Naive thymus-derived CD4-positive, alpha-beta T cell (primary cell): ENCODE measurements around the gene SNX9. TPM values are rescaled to one million over a fixed set of nuclear protein-coding genes. Genes with fewer than 3 reads are reported as not detected.
A peak's percentile ranks its signal among the peaks of the same experiment; 100 is the strongest.
"Not testable (repeated sequence)": the region's sequence is repeated elsewhere in the genome, so short reads cannot be mapped to it uniquely, and the experiment has no call there.

Source experiments
- ATAC-seq: fragments of 150-1000 bp; cut with Tn5 transposase; 2 replicates; pipeline ENCODE4 v1.10.0; 2021; ENCODE audit warnings: mild to moderate bottlenecking, moderate library complexity
- CTCF ChIA-PET: fragments of 350-600 bp; sonication (Branson Sonifier 250); formaldehyde crosslinking; loops from one replicate; lab custom pipeline; 2021; ENCODE audit warnings: antibody characterized with exemption; lab: Charles Lee
- POLR2A ChIA-PET: fragments of 350-600 bp; sonication (Branson Sonifier 250); formaldehyde crosslinking; loops from one replicate; lab custom pipeline; 2021; ENCODE audit warnings: antibody characterized with exemption, inconsistent platforms; lab: Charles Lee
- DNase-seq, 9 donors: peaks; one replicate each; pipeline versions ENCODE4 v3.0.0 to v3.0.0-alpha.2; 2020 to 2022; ENCODE audit warnings: mixed read lengths in 1 of 9
- H3K27ac ChIP-seq: one replicate; pipeline ENCODE4 v1.7.0; 2013; ENCODE audit warnings: mild to moderate bottlenecking, low read depth, low read length, moderate library complexity
- H3K27me3 ChIP-seq, 2 donors: one replicate each; pipeline ENCODE4 v1.7.0; 2013; ENCODE audit warnings: low read length in 2 of 2, mild to moderate bottlenecking in 2 of 2, moderate library complexity in 2 of 2; ENCODE audit not compliant: control insufficient read depth in 2 of 2, insufficient read depth in 2 of 2
- H3K36me3 ChIP-seq, 3 experiments: 1 replicate in 2 of 3; 2 replicates in 1 of 3; pipeline ENCODE4 v1.7.0; 2013; ENCODE audit warnings: low read length in 3 of 3, mild to moderate bottlenecking in 3 of 3, moderate library complexity in 1 of 3; ENCODE audit not compliant: insufficient read depth in 3 of 3, control insufficient read depth in 2 of 3
- H3K4me1 ChIP-seq, 2 donors: one replicate each; pipeline ENCODE4 v1.7.0; 2013; ENCODE audit warnings: low read length in 2 of 2, mild to moderate bottlenecking in 2 of 2, moderate library complexity in 1 of 2; ENCODE audit not compliant: control insufficient read depth in 2 of 2, insufficient read depth in 2 of 2
- H3K4me3 ChIP-seq: 2 replicates; pipeline ENCODE4 v1.7.0; 2013; ENCODE audit warnings: mild to moderate bottlenecking, low read length
- H3K9me3 ChIP-seq, 3 experiments: 1 replicate in 2 of 3; 2 replicates in 1 of 3; pipeline ENCODE4 v1.7.0; 2013; ENCODE audit warnings: low read length in 3 of 3; ENCODE audit not compliant: control insufficient read depth in 2 of 3
- H3K27ac Mint-ChIP-seq, 9 donors: one replicate each; pipeline ENCODE4 v1.8.0; 2020 to 2022; ENCODE audit warnings: mixed read lengths in 9 of 9, mild to moderate bottlenecking in 8 of 9, moderate library complexity in 5 of 9, inconsistent platforms in 2 of 9
- H3K27me3 Mint-ChIP-seq, 5 donors: one replicate each; pipeline ENCODE4 v1.8.0; 2021 to 2022; ENCODE audit warnings: mixed read lengths in 5 of 5, mild to moderate bottlenecking in 1 of 5
- H3K36me3 Mint-ChIP-seq, 5 donors: one replicate each; pipeline ENCODE4 v1.8.0; 2020 to 2022; ENCODE audit warnings: mixed read lengths in 5 of 5, mild to moderate bottlenecking in 3 of 5, inconsistent platforms in 1 of 5
- H3K4me1 Mint-ChIP-seq, 7 donors: one replicate each; pipeline ENCODE4 v1.8.0; 2020 to 2022; ENCODE audit warnings: mixed read lengths in 7 of 7, mild to moderate bottlenecking in 3 of 7, inconsistent platforms in 1 of 7
- H3K4me3 Mint-ChIP-seq, 10 donors: one replicate each; pipeline ENCODE4 v1.8.0; 2020 to 2022; ENCODE audit warnings: mild to moderate bottlenecking in 10 of 10, mixed read lengths in 10 of 10, moderate library complexity in 6 of 10, inconsistent platforms in 2 of 10
- H3K9me3 Mint-ChIP-seq, 11 donors: one replicate each; pipeline ENCODE4 v1.8.0; 2020 to 2022; ENCODE audit warnings: mixed read lengths in 11 of 11, mild to moderate bottlenecking in 4 of 11, inconsistent platforms in 1 of 11, moderate library complexity in 1 of 11
- intact Hi-C, 2 donors: fragments of 100-400 bp; cut with micrococcal nuclease; formaldehyde crosslinking; loops; one replicate each; pipeline ENCODE4 v1.15.1; 2023
- polyA plus RNA-seq, 2 donors: library from polyadenylated mRNA; unstranded; fragments of 300-500 nt; fragmentation: Illumina TruSeq; gene quantifications; one replicate each; pipeline ENCODE4 v1.2.3, GENCODE V29; 2021
- total RNA-seq, 6 experiments: library from RNA in 5 of 6; stranded (reverse) in 5 of 6; gene quantifications; 1 replicate in 5 of 6; 2 replicates in 1 of 6; pipeline ENCODE4 v1.2.3 and lab custom pipeline; 2021 to 2026

SNX9 gene
- total and polyA plus RNA-seq, 7 experiments from 2014 or later, result 13.4 to 51.5 (median 36.4) TPM

- H3K27ac Mint-ChIP-seq, result peak overlapping the region in 2 of 9 donors; percentile 26 to 40
- DNase-seq (no peak), ATAC-seq (no peak)
- Histone ChIP-seq H3K9me3 (peaks cover 0 to 26% (median 0%) of the 10 kb centered on the region in 3 experiments), H3K27ac (no peak overlapping the region), H3K4me3 (no peak overlapping the region), H3K4me1 (peaks cover 0 to 19% of the 10 kb centered on the region in 2 donors), H3K36me3 (no peaks in the 10 kb centered on the region), H3K27me3 (peaks cover 0 to 7% of the 10 kb centered on the region in 2 donors)
- POLR2A ChIA-PET, result interaction anchor here (0.7 kb wide), 1 partner anchor 314 kb away, joined by 3 read pairs; the partner anchor contains the start of genes GTF2H5 and SERAC1
- H3K9me3 Mint-ChIP-seq, result peaks cover 0 to 52% (median 18%) of the 10 kb centered on the region in 11 donors
- H3K4me1 Mint-ChIP-seq, result peaks cover 16 to 82% (median 60%) of the 10 kb centered on the region in 7 donors
- CTCF ChIA-PET, result no interaction called here
- H3K36me3 Mint-ChIP-seq, result peaks cover 10 to 35% (median 29%) of the 10 kb centered on the region in 5 donors
- H3K4me3 Mint-ChIP-seq, result no peak overlapping the region
- intact Hi-C loops, result no loop called here
- H3K27me3 Mint-ChIP-seq, result peaks cover 0 to 10% (median 0%) of the 10 kb centered on the region in 5 donors
These were observed 31.0 kb downstream of the SNX9 start for GRCh38 chr6:157853902-157854502.

- Mint-ChIP-seq H3K27me3 (peaks cover 0 to 21% (median 0%) of the 10 kb centered on the region in 5 donors), H3K36me3 (peaks cover 7 to 26% (median 18%) of the 10 kb centered on the region in 5 donors), H3K9me3 (peaks cover 0 to 40% (median 18%) of the 10 kb centered on the region in 11 donors), H3K27ac (peak overlapping the region in 3 of 9 donors; percentile 24 to 43 (median 26)), H3K4me1 (peaks cover 14 to 82% (median 60%) of the 10 kb centered on the region in 7 donors), H3K4me3 (peak overlapping the region in 6 of 10 donors; percentile 4 to 61 (median 22))
- no peak for ATAC-seq
- CTCF ChIA-PET, result no interaction called here
- POLR2A ChIA-PET, result no interaction called here
- intact Hi-C loops, result no loop called here
- no peak overlapping the region for H3K4me3 ChIP-seq
- H3K4me1 ChIP-seq, result peaks cover 5 to 23% of the 10 kb centered on the region in 2 donors
- no peak overlapping the region for H3K27ac ChIP-seq
- DNase-seq, result no peak
- H3K27me3 ChIP-seq, result peaks cover 0 to 4% of the 10 kb centered on the region in 2 donors
- no peaks in the 10 kb centered on the region for H3K36me3 ChIP-seq
- H3K9me3 ChIP-seq, result peaks cover 0 to 26% (median 0%) of the 10 kb centered on the region in 3 experiments
These were observed 32.3 kb downstream of the SNX9 start for GRCh38 chr6:157855325-157855724.

GRCh38 chr6:157855804-157856203 is 32.8 kb downstream of the SNX9 start:
- intact Hi-C loops, H3K4me3 ChIP-seq, DNase-seq, CTCF ChIA-PET, H3K27ac ChIP-seq, H3K27me3 ChIP-seq, ATAC-seq, H3K36me3 ChIP-seq: not testable (repeated sequence)
- peak overlapping the region in 3 of 9 donors; percentile 24 to 43 (median 26) for H3K27ac Mint-ChIP-seq
- POLR2A ChIA-PET, result interaction anchor here (0.6 to 1.3 kb wide), 2 partner anchors 48 to 111 kb away, joined by 3 to 6 read pairs; no protein-coding TSS in a partner anchor
- Histone ChIP-seq H3K9me3 (peaks cover 0 to 26% (median 0%) of the 10 kb centered on the region in 3 experiments), H3K4me1 (peaks cover 5 to 27% of the 10 kb centered on the region in 2 donors)
- H3K4me1 Mint-ChIP-seq, result peaks cover 18 to 84% (median 64%) of the 10 kb centered on the region in 7 donors
- H3K27me3 Mint-ChIP-seq, result peaks cover 0 to 25% (median 0%) of the 10 kb centered on the region in 5 donors
- peak overlapping the region in 4 of 10 donors; percentile 4 to 61 (median 20) for H3K4me3 Mint-ChIP-seq
- peaks cover 0 to 40% (median 18%) of the 10 kb centered on the region in 11 donors for H3K9me3 Mint-ChIP-seq
- H3K36me3 Mint-ChIP-seq, result peaks cover 7 to 26% (median 17%) of the 10 kb centered on the region in 5 donors

- H3K27me3 Mint-ChIP-seq, result peaks cover 0 to 45% (median 0%) of the 10 kb centered on the region in 5 donors
- H3K27ac ChIP-seq, POLR2A ChIA-PET, CTCF ChIA-PET, H3K36me3 ChIP-seq, intact Hi-C loops, DNase-seq, H3K4me3 ChIP-seq, H3K9me3 ChIP-seq, ATAC-seq, H3K27me3 ChIP-seq: not testable (repeated sequence)
- H3K36me3 Mint-ChIP-seq, result peaks cover 0 to 13% (median 9%) of the 10 kb centered on the region in 5 donors
- H3K4me1 Mint-ChIP-seq, result peaks cover 23 to 100% (median 83%) of the 10 kb centered on the region in 7 donors
- peak overlapping the region in 5 of 10 donors; percentile 13 to 67 (median 52) for H3K4me3 Mint-ChIP-seq
- peaks cover 0 to 15% (median 4%) of the 10 kb centered on the region in 11 donors for H3K9me3 Mint-ChIP-seq
- peak overlapping the region in 6 of 9 donors; percentile 14 to 77 (median 56) for H3K27ac Mint-ChIP-seq
- peaks cover 5 to 28% of the 10 kb centered on the region in 2 donors for H3K4me1 ChIP-seq
These were observed 35.6 kb downstream of the SNX9 start for GRCh38 chr6:157858664-157859063.

- peaks cover 0 to 4% (median under 1%) of the 10 kb centered on the region in 11 donors for H3K9me3 Mint-ChIP-seq
- peaks cover 0 to 11% (median 10%) of the 10 kb centered on the region in 5 donors for H3K36me3 Mint-ChIP-seq
- peaks cover 23 to 97% (median 80%) of the 10 kb centered on the region in 7 donors for H3K4me1 Mint-ChIP-seq
- ATAC-seq, result no peak
- ChIA-PET CTCF (no interaction called here), POLR2A (interaction anchor here (0.7 kb wide), 1 partner anchor 25 kb away, joined by 3 read pairs; no protein-coding TSS in a partner anchor)
- Histone ChIP-seq H3K27me3 (peaks cover 0 to 4% of the 10 kb centered on the region in 2 donors), H3K27ac (no peak overlapping the region), H3K9me3 (no peaks in the 10 kb centered on the region), H3K36me3 (no peaks in the 10 kb centered on the region), H3K4me3 (no peak overlapping the region), H3K4me1 (peaks cover 5 to 28% of the 10 kb centered on the region in 2 donors)
- no peak for DNase-seq
- intact Hi-C loops, result loop anchor here (1.0 to 2.0 kb wide), 2 partner anchors 19 to 96 kb away; no protein-coding TSS in a partner anchor
- H3K4me3 Mint-ChIP-seq, result peak overlapping the region; percentile 9 to 83 (median 62)
- H3K27me3 Mint-ChIP-seq, result peaks cover 0 to 45% (median 0%) of the 10 kb centered on the region in 5 donors
- peak overlapping the region in 8 of 9 donors; percentile 14 to 74 (median 66) for H3K27ac Mint-ChIP-seq
These were observed 36.9 kb downstream of the SNX9 start for GRCh38 chr6:157859775-157860504.

GRCh38 chr6:157860505-157860991 is 37.5 kb downstream of the SNX9 start:
- DNase-seq, result peak in 7 of 9 donors; percentile 55 to 85 (median 72)
- H3K27ac Mint-ChIP-seq, result peak overlapping the region in 8 of 9 donors; percentile 9 to 74 (median 66)
- intact Hi-C loops, result loop anchor here (1.0 to 2.0 kb wide), 2 partner anchors 18 to 96 kb away; no protein-coding TSS in a partner anchor
- peaks cover 0 to 3% (median 0%) of the 10 kb centered on the region in 11 donors for H3K9me3 Mint-ChIP-seq
- Histone ChIP-seq H3K36me3 (no peaks in the 10 kb centered on the region), H3K27me3 (peaks cover 0 to 4% of the 10 kb centered on the region in 2 donors), H3K9me3 (no peaks in the 10 kb centered on the region), H3K27ac (no peak overlapping the region), H3K4me3 (no peak overlapping the region), H3K4me1 (peaks cover 5 to 28% of the 10 kb centered on the region in 2 donors)
- CTCF ChIA-PET, result no interaction called here
- H3K4me1 Mint-ChIP-seq, result peaks cover 21 to 95% (median 77%) of the 10 kb centered on the region in 7 donors
- peaks cover 0 to 45% (median 0%) of the 10 kb centered on the region in 5 donors for H3K27me3 Mint-ChIP-seq
- POLR2A ChIA-PET, result interaction anchor here (0.7 to 1.2 kb wide), 2 partner anchors 25 to 31 kb away, joined by 3 read pairs; no protein-coding TSS in a partner anchor
- ATAC-seq, result peak; percentile 92
- H3K36me3 Mint-ChIP-seq, result peaks cover 0 to 9% (median 8%) of the 10 kb centered on the region in 5 donors
- peak overlapping the region in 9 of 10 donors; percentile 24 to 83 (median 62) for H3K4me3 Mint-ChIP-seq
